Measurements from ENCODE around the gene NSUN6.

DNA sequence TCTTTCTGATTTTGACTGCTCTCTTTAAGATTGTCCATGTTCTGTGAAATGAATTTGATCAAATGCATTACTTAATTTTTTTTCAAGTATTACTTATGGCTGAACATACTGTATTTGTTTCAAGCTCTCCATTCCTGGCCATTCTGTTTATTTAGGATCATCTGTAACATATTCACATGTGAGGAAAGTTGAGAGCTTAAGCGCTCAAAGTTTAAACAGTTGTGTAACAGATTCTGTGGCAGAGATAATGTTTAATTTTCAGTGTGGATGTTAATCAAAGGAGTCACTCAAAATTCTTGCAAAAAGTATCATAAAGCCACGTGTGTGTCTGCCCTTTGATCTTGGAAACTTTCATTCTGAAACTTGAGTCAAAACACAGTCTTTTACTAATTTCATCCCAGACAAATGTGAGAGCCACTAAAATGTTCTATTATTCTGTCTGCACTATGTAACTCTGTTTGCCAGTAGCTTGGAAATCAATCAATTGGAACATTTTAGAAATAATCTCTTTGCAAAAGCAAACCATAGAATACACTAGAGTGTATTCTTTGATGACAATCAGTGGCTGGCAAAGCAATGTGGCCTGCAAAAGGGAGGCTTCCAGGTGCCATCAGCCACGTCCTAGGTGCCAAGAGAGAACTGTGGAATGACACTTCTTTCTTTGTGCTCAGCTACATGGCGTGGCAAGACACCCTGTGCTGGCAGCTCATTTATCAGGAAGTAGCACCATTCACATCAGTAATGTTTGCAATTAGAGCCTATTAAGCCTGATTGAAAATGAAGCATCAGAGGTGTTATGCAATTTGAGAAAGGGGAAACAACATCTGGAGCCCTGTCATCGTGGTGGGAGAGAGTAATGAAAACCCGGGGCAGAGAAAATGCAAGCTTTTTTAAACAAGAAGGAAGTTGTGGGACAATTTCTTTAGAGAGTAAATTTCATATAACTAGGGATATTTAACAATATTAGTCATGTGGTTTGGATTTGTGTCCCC, 48.8 kb upstream of the NSUN6 start:
- TF ChIP-seq, protein P1, sequence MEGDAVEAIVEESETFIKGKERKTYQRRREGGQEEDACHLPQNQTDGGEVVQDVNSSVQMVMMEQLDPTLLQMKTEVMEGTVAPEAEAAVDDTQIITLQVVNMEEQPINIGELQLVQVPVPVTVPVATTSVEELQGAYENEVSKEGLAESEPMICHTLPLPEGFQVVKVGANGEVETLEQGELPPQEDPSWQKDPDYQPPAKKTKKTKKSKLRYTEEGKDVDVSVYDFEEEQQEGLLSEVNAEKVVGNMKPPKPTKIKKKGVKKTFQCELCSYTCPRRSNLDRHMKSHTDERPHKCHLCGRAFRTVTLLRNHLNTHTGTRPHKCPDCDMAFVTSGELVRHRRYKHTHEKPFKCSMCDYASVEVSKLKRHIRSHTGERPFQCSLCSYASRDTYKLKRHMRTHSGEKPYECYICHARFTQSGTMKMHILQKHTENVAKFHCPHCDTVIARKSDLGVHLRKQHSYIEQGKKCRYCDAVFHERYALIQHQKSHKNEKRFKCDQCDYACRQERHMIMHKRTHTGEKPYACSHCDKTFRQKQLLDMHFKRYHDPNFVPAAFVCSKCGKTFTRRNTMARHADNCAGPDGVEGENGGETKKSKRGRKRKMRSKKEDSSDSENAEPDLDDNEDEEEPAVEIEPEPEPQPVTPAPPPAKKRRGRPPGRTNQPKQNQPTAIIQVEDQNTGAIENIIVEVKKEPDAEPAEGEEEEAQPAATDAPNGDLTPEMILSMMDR (conservative IDR thresholded peaks at IDR 0.05; ENCODE audit: low read depth, low read length): no peak
- TF ChIP-seq EZH2 (IDR thresholded peaks at IDR 0.05; ENCODE audit: low read length, unreplicated experiment): no peak
- no peak for TF ChIP-seq EZH2phosphoT487 (IDR thresholded peaks at IDR 0.05; ENCODE audit: borderline replicate concordance, low read length)
